HepG2 (cell line): ENCODE measurements around the gene FERMT2.

Experiments used
- ELF1 ChIP-seq: sonication (generic); formaldehyde crosslinking; IDR thresholded peaks from 2 replicates; pipeline ENCODE4 v1.4.0; 2020; ENCODE audit warnings: missing genetic modification reagents
- PATZ1 ChIP-seq: sonication (generic); formaldehyde crosslinking; IDR thresholded peaks from 2 replicates; pipeline ENCODE4 v1.4.0; 2020; ENCODE audit warnings: missing genetic modification reagents
- RFX5 ChIP-seq: IDR thresholded peaks from 2 replicates; pipeline ENCODE4 v1.6.1; 2011; ENCODE audit warnings: low read depth, low read length, improper control_type of control experiment
- SRF ChIP-seq: IDR thresholded peaks from 2 replicates; pipeline ENCODE4 v1.6.1; 2011; ENCODE audit warnings: mild to moderate bottlenecking, low read depth, low read length, moderate library complexity
- ZNF121 ChIP-seq: sonication (generic); formaldehyde crosslinking; IDR thresholded peaks from 2 replicates; pipeline ENCODE4 v1.5.0; 2020; ENCODE audit warnings: mild to moderate bottlenecking, missing genetic modification reagents
- ZNF547 ChIP-seq: sonication (generic); formaldehyde crosslinking; IDR thresholded peaks from 2 replicates; pipeline ENCODE4 v1.5.1; 2020; ENCODE audit warnings: mild to moderate bottlenecking, missing genetic modification reagents
- ZNF747 ChIP-seq: sonication (generic); formaldehyde crosslinking; IDR thresholded peaks from 2 replicates; pipeline ENCODE4 v1.8.1; 2023; ENCODE audit warnings: missing genetic modification reagents, mild to moderate bottlenecking, borderline replicate concordance

DNA sequence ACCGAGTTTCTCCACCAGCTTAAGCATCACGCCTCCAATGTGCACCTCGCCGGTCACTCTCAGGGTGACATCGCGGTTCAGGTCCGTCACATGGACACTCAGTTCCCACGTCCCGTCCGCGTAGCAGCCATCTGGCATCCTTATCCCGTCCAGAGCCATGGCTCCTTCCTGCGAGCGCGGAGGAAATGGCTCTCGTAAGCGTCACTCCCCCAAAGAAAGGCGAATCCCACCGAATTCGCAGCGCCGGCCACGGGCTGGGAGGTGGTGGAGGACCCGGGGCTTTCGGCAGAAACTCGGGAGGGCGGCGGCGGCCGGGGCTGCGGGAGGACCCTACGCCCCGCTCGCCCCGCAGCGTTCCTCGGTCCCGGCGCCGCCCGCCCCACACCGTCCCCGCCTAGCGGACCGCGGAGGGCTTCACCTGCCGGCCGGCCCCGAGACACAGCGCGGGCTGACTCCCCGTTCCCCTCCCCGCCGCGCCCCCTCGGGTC is 396 bp downstream of the FERMT2 start:
- TF ChIP-seq ZNF547 (no peak; the same call in 1 of the 2 replicates), RFX5 (no peak), PATZ1 (no peak), ZNF121 (CRISPR knock-in tag) (no peak), SRF (no peak), ELF1 (CRISPR knock-in tag) (no peak), ZNF747 (CRISPR knock-in tag) (no peak)
